ENCODE results near the gene RAPGEF4.
A peak's percentile ranks its signal among the peaks of the same experiment; 100 is the strongest.

The RAPGEF4 gene

GRCh38 chr2:173101687-173102086 is 366.0 kb downstream of the RAPGEF4 start:
- DNase-seq (ENCODE audit: extremely low spot score, insufficient read length, low read depth) (no peak), FAIRE-seq (peak; percentile 51)

All from GM18507 (cell line).